Activated naive CD8-positive, alpha-beta T cell treated with anti-CD3 and anti-CD28 coated beads, Interleukin-2, amount 50 U/mL, for 24 hours (primary cell): ENCODE data around the gene GPR21.
A peak's percentile ranks its signal among the peaks of the same experiment; 100 is the strongest.

ENCODE experiments used
- ATAC-seq: fragments of 150-1000 bp; cut with Tn5 transposase; one replicate; pipeline ENCODE4 v1.10.0; 2021
- DNase-seq: peaks from one replicate; pipeline ENCODE4 v3.0.0; 2021
- H3K27ac Mint-ChIP-seq: one replicate; pipeline ENCODE4 v1.8.0; 2021; ENCODE audit warnings: mild to moderate bottlenecking, mixed read lengths
- H3K27me3 Mint-ChIP-seq: one replicate; pipeline ENCODE4 v1.8.0; 2021; ENCODE audit warnings: mixed read lengths
- H3K36me3 Mint-ChIP-seq: one replicate; pipeline ENCODE4 v1.8.0; 2021; ENCODE audit warnings: low read depth, mixed read lengths
- H3K4me1 Mint-ChIP-seq: one replicate; pipeline ENCODE4 v1.8.0; 2021; ENCODE audit warnings: mixed read lengths
- H3K4me3 Mint-ChIP-seq: one replicate; pipeline ENCODE4 v1.8.0; 2021; ENCODE audit warnings: mild to moderate bottlenecking, moderate library complexity, mixed read lengths
- H3K9me3 Mint-ChIP-seq: one replicate; pipeline ENCODE4 v1.8.0; 2021; ENCODE audit warnings: mixed read lengths

Gene GPR21

DNA sequence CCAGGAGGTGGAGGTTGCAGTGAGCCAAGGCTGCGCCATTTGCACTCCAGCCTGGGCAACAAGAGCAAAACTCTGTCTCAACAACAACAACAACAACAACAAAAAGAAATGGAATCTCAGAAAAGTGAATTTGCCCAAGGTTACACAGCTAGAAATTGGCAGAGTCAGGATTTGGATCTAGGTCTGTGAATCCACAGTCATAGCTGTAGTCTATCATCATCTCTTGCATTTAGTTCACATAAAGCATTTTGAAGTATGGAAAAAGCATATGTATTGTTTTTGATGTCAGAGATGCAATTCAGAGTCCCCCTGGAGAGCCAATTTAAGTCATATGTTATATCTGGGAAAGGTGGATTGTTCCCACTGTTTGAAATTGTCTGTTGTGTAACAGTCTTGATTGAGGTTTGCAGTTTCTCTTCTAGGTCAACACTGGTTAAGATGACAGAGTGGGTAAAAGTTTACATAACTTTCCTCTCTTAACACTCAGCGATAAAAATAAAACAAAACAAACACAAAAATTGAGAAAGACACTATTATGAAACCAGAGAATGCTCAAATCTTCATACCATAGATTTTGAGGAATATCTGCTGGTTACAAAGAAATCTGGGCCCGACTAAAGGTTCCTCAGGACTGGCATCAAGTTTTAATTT lies 21.5 kb upstream of the GPR21 start:
- Mint-ChIP-seq H3K4me3 (no peak overlapping the region), H3K27me3 (no peaks in the 10 kb centered on the region), H3K36me3 (peaks cover 46% of the 10 kb centered on the region), H3K27ac (no peak overlapping the region), H3K4me1 (no peaks in the 10 kb centered on the region), H3K9me3 (peaks cover 13% of the 10 kb centered on the region)
- DNase-seq, result no peak
- ATAC-seq, result no peak

DNA sequence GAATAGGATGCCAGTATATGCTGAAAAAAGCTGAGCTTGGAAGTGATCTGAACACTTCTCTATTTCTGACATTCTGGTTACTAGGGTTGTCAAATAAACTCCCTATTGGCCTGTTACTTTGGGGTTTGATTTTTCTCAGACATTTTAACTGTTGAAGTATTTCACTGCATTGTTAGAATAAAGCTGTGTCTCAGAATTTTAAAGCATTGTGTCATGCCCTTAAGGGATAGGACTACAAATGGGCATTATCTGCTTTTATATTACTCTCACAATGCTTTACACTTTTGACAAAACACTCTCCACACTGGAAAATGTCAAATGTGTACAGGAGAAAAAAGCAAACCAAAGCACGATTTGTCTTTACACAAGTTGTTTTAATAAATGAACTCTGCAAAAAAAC lies 16.8 kb upstream of the GPR21 start:
- no peak for ATAC-seq
- peaks cover 45% of the 10 kb centered on the region for H3K36me3 Mint-ChIP-seq
- no peak overlapping the region for H3K4me3 Mint-ChIP-seq
- H3K4me1 Mint-ChIP-seq, result no peaks in the 10 kb centered on the region
- H3K27ac Mint-ChIP-seq, result no peak overlapping the region
- DNase-seq, result no peak
- no peaks in the 10 kb centered on the region for H3K27me3 Mint-ChIP-seq
- peaks cover 13% of the 10 kb centered on the region for H3K9me3 Mint-ChIP-seq

DNA sequence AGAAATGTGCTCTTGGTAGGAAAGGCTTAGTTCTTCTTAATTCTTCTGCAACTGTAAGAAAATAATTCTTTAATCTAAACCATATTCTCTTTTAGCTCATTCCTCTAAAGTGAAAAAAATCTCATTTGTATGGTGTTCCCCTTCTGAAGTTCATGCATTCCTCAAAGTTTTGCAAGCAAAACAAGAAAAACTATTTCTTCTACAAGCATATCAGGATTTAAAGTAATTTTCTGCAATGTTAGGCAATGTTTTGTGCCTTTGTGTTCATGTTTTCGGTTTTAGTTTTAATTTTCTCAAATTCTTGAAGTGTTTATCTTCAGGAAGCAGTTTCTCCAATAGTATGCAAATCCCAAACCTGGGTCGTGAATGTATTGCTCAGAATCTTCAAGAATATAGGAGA lies 12.7 kb upstream of the GPR21 start:
- ATAC-seq (no peak), DNase-seq (no peak)
- Mint-ChIP-seq H3K4me1 (no peaks in the 10 kb centered on the region), H3K9me3 (no peaks in the 10 kb centered on the region), H3K4me3 (no peak overlapping the region), H3K27me3 (no peaks in the 10 kb centered on the region), H3K36me3 (peaks cover 19% of the 10 kb centered on the region), H3K27ac (no peak overlapping the region)

DNA sequence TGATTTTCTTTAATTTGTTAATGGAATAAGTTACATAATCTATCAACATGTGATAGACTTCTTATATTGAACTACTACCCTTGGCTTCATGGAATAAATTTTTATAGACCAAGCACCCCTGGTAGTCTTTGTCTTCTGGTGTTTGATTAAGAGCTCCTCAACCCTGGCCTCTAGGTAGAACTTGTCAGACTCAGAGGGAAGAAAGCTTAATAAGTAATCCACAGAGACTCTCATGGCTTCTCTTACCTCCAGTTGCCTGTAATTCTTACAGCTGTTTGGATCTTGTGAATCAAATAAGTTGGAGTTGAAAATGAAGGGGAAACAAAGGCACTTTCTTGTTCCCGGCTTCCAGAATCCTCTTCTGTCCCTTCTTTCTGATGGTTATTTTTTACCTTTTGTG lies 7.0 kb upstream of the GPR21 start:
- ATAC-seq (no peak), DNase-seq (no peak)
- Mint-ChIP-seq H3K9me3 (no peaks in the 10 kb centered on the region), H3K27ac (no peak overlapping the region), H3K27me3 (no peaks in the 10 kb centered on the region), H3K4me3 (no peak overlapping the region), H3K36me3 (peaks cover 27% of the 10 kb centered on the region), H3K4me1 (no peaks in the 10 kb centered on the region)

DNA sequence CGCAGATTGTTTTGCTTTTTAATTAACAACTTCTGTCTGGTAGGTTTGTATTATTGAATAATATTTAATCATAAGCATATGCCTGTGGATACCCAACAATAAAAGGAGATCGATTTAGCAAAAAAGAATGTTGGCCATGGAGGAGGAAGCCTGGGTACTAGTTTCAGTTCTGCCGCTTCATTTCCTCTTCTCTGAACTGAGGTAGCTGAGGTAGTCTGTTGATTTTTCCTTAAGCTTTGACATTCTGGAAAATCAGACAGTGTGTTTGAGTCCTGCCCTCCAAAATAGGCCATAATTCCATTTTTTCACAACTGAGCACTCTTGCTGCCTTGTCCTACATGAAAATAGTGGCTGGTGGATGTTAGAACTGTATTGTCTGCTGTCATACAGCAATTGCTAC lies 6.0 kb upstream of the GPR21 start:
- H3K27ac Mint-ChIP-seq, result no peak overlapping the region
- H3K4me1 Mint-ChIP-seq, result no peaks in the 10 kb centered on the region
- H3K9me3 Mint-ChIP-seq, result no peaks in the 10 kb centered on the region
- H3K36me3 Mint-ChIP-seq, result peaks cover 23% of the 10 kb centered on the region
- DNase-seq, result no peak
- H3K27me3 Mint-ChIP-seq, result no peaks in the 10 kb centered on the region
- ATAC-seq, result no peak
- H3K4me3 Mint-ChIP-seq, result no peak overlapping the region

DNA sequence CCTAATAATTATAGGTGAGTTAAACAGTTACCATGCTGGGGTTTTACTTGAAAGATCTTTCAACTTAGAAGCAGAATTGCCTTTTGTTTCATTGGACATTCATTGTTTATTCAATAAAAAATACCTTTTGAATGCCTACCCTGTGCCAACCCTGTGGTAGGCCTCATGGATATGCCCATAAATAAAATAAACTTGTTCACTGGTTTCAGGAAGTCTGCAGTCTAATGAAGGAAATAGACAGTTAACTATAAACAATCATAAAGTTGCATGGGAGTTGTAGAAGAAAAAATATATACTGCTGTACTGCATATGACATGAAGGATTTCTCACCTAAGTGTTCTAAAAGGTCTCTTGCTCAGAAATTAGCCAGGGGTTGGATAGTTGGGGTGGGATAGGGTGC lies 5.3 kb upstream of the GPR21 start:
- H3K27me3 Mint-ChIP-seq, result no peaks in the 10 kb centered on the region
- H3K27ac Mint-ChIP-seq, result no peak overlapping the region
- no peaks in the 10 kb centered on the region for H3K4me1 Mint-ChIP-seq
- DNase-seq (no peak), ATAC-seq (no peak)
- H3K4me3 Mint-ChIP-seq, result no peak overlapping the region
- peaks cover 18% of the 10 kb centered on the region for H3K36me3 Mint-ChIP-seq
- H3K9me3 Mint-ChIP-seq, result no peaks in the 10 kb centered on the region

DNA sequence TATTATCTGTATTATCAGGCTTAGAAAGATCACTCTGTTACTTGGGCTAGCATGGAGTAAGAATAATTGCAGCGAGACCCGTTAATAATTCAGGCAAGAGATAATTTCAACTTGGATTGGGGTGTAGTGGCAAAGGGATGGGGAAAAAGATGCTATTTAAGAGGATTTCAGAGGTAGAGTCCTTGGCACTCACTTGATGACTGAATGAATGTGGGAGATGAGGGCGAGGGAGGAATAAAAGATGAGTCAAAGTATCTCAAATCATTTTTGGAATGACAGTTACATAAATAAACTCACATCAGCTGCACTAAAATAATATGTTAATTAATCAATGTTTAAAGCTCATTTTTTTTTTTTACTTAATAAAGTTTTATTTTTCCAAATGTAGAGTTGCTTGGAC lies 4.5 kb upstream of the GPR21 start:
- H3K27me3 Mint-ChIP-seq, result no peaks in the 10 kb centered on the region
- DNase-seq (no peak), ATAC-seq (no peak)
- H3K4me3 Mint-ChIP-seq, result no peak overlapping the region
- no peak overlapping the region for H3K27ac Mint-ChIP-seq
- H3K9me3 Mint-ChIP-seq, result no peaks in the 10 kb centered on the region
- peaks cover 16% of the 10 kb centered on the region for H3K36me3 Mint-ChIP-seq
- H3K4me1 Mint-ChIP-seq, result peaks cover 4% of the 10 kb centered on the region

DNA sequence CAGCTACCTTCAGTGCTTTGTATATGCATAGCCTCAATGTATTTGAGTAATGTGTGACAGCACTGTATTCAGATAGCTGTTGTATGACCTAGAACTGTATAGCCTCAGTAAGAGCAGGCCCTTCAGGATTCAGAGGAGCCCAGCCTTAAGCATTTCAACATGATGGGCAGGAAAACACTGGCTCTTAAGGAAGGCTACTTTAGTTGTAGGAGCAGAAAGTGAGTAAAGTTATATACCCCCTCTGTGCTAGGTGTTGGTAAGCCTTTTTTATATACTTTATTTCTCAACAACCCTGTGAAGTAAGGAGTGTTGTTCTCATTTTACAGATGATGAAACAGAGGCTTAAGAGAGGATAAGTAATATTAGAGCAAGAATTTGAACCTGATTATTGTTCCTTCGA lies 1.5 kb upstream of the GPR21 start:
- peaks cover 14% of the 10 kb centered on the region for H3K36me3 Mint-ChIP-seq
- H3K9me3 Mint-ChIP-seq, result no peaks in the 10 kb centered on the region
- no peak for ATAC-seq
- DNase-seq, result no peak
- no peak overlapping the region for H3K4me3 Mint-ChIP-seq
- H3K4me1 Mint-ChIP-seq, result peaks cover 10% of the 10 kb centered on the region
- H3K27me3 Mint-ChIP-seq, result no peaks in the 10 kb centered on the region
- no peak overlapping the region for H3K27ac Mint-ChIP-seq

DNA sequence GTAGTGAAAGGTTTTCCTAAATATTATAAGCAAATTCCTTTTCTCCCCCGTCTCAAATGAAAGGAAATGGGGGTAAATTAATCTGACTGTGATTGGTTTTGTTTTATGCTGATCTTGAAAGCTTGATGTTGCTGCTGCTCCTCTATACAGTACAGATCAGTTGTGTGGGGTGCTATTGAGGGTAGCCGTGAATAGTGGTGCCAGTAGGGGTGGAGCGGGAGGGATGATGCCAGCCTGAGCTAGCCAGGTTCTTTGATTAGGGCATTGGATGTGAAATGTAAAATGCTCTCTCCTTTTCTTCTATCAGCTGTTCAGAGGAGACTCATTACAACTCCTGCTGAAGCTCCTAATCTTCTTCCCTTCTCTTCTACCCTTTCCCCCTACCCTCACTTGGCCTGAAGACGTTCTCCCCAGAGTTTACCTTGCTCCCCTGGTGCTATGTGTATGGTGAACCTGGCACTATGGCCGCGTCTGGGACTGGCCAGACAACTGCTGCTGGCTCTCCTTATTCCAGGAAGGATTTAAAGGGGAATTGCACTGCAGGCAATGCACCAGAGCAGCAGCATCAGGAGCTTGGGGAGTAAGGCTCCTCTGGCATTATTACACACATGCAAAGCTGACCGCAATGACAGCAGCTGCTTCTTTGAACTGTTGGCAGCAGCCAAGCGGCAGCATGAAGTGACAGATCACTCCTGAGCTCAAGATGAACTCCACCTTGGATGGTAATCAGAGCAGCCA lies 566 bp downstream of the GPR21 start:
- Mint-ChIP-seq H3K27me3 (no peaks in the 10 kb centered on the region), H3K9me3 (no peaks in the 10 kb centered on the region), H3K4me3 (no peak overlapping the region), H3K4me1 (peaks cover 28% of the 10 kb centered on the region), H3K27ac (no peak overlapping the region), H3K36me3 (peaks cover 9% of the 10 kb centered on the region)
- ATAC-seq (no peak), DNase-seq (no peak)

DNA sequence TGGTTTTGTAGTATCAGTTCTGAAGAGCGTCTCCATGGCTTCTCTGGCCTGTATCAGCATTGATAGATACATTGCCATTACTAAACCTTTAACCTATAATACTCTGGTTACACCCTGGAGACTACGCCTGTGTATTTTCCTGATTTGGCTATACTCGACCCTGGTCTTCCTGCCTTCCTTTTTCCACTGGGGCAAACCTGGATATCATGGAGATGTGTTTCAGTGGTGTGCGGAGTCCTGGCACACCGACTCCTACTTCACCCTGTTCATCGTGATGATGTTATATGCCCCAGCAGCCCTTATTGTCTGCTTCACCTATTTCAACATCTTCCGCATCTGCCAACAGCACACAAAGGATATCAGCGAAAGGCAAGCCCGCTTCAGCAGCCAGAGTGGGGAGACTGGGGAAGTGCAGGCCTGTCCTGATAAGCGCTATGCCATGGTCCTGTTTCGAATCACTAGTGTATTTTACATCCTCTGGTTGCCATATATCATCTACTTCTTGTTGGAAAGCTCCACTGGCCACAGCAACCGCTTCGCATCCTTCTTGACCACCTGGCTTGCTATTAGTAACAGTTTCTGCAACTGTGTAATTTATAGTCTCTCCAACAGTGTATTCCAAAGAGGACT lies 1.5 kb downstream of the GPR21 start:
- Mint-ChIP-seq H3K4me1 (peaks cover 30% of the 10 kb centered on the region), H3K4me3 (no peak overlapping the region), H3K27me3 (no peaks in the 10 kb centered on the region), H3K27ac (no peak overlapping the region), H3K36me3 (peaks cover 6% of the 10 kb centered on the region), H3K9me3 (no peaks in the 10 kb centered on the region)
- DNase-seq (no peak), ATAC-seq (no peak)

DNA sequence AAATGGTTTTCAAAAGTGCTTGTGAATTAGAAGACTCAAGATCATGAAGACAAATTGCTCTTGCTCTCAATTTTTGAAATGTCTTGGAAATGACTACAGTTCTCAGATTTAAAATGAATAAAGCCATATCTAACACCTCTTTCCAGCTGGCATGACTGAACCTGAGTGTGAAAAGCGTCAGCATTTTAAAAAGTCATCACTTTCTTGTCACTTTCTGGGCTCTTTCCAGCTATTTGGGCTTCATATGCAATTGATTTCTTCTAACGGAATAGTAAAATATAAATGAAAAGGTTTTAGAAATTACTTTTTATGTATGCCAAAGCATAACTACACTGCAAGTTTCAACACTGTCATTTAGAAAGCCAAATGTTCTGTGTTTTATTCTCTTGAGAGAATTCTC lies 2.3 kb downstream of the GPR21 start:
- no peak overlapping the region for H3K4me3 Mint-ChIP-seq
- no peak for DNase-seq
- no peaks in the 10 kb centered on the region for H3K9me3 Mint-ChIP-seq
- peaks cover 30% of the 10 kb centered on the region for H3K4me1 Mint-ChIP-seq
- H3K27me3 Mint-ChIP-seq, result no peaks in the 10 kb centered on the region
- peaks cover 9% of the 10 kb centered on the region for H3K36me3 Mint-ChIP-seq
- no peak for ATAC-seq
- no peak overlapping the region for H3K27ac Mint-ChIP-seq

DNA sequence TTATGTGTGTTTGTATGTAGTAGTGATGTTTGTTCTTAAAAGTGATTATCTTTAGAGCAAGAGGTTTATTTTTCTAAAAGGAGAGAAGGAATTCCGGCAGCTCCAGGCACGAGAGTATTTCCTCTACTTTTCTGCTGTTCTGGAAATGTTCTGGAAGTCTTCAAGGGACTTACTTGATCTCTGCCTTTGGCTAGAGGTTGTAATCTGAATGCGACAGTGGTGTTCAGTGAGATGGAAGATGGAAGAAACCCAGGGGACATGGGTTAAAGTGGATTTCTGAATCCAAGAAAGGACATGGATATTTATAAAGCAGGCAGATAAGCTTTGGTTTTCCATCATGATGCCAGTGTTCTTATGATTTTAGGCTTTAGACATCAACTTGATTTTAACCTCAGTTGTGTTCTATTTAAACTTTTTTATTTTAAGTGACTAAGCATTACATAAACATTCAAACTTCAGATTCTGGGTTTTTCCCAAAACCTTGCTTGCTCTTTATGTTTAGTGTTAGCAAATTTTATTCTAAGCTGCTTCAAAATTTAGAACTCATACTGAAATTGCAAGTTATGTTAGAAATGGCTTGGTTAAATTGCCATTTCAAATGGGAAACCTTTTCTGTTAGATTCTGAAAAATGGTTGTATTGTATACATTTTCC lies 3.6 kb downstream of the GPR21 start:
- Mint-ChIP-seq H3K27ac (peak overlapping the region; percentile 71), H3K4me3 (no peak overlapping the region), H3K27me3 (no peaks in the 10 kb centered on the region), H3K9me3 (no peaks in the 10 kb centered on the region), H3K4me1 (peaks cover 30% of the 10 kb centered on the region), H3K36me3 (peaks cover 14% of the 10 kb centered on the region)
- no peak for DNase-seq
- no peak for ATAC-seq

DNA sequence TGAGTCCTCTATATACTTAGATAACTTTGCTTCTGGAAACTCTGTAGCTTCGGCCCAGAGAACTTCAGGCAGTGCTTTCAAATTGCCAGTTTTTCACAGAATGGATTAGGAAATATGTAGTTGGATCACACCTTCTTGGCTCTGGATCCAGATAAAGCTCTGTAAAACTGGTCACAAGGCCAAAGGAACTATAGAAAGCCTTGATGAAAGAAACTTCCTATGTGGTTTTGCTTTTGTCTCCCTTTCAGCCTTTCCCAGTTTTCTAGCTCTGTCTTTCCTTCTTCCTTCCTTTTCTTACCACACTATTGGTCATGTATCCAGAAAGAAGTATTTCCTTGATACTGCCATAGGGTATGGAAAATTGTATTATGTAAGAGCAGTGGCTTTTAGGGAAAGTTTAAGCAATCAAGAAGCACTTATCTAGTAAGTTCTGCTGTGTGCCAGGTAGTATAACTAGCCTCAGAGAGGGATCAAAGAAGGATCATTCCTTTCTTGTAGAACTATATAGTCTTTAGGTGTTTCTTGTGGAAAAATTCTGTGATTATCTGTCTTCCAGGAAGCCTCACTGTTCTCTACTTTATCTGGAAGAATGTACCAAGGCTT lies 6.3 kb downstream of the GPR21 start:
- Mint-ChIP-seq H3K4me3 (no peak overlapping the region), H3K27me3 (no peaks in the 10 kb centered on the region), H3K36me3 (peaks cover 26% of the 10 kb centered on the region), H3K9me3 (no peaks in the 10 kb centered on the region), H3K4me1 (peaks cover 24% of the 10 kb centered on the region), H3K27ac (no peak overlapping the region)
- DNase-seq (no peak), ATAC-seq (no peak)

DNA sequence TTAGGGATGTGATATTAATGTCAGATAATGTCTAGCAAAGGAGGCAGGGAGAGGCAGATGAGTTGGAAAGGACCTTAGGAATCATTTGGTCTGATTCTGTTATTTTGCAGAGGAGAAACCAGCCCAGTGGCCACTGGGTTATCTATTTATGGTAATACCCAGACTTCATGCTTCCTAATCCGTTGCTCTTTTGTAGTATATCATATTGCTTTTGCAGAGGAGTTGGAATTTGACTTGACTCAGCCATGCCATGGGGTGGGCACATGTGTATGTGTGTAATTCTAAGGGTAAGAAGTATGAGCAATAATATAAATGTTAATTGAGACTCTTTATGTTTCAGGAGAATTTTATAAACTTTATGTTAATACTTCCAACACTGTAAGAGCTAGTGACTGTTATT lies 7.3 kb downstream of the GPR21 start:
- ATAC-seq (no peak), DNase-seq (no peak)
- Mint-ChIP-seq H3K4me1 (peaks cover 24% of the 10 kb centered on the region), H3K36me3 (peaks cover 26% of the 10 kb centered on the region), H3K4me3 (no peak overlapping the region), H3K9me3 (no peaks in the 10 kb centered on the region), H3K27me3 (no peaks in the 10 kb centered on the region), H3K27ac (no peak overlapping the region)

DNA sequence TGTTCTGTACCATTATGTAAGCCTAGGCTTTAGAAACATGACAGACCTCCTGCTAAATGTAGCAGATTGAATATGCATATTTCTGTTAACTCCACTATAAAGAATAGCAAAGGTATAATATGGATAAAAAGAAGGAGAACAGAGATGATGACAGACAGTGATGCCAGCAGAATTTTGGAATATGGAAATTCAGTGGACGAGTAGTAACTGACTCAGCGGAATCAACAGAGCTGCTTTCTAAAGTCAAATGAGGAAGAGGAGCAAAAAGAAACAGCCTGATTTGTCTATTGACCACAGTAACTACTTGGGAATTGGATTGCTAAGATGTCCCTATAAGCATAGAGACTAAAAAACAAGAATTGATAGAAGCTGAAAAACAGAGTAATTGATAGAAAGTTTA lies 8.0 kb downstream of the GPR21 start:
- H3K4me3 Mint-ChIP-seq, result no peak overlapping the region
- ATAC-seq, result no peak
- H3K9me3 Mint-ChIP-seq, result no peaks in the 10 kb centered on the region
- peaks cover 26% of the 10 kb centered on the region for H3K36me3 Mint-ChIP-seq
- no peaks in the 10 kb centered on the region for H3K27me3 Mint-ChIP-seq
- H3K27ac Mint-ChIP-seq, result no peak overlapping the region
- DNase-seq, result no peak
- peaks cover 24% of the 10 kb centered on the region for H3K4me1 Mint-ChIP-seq
